SH-SY5Y (cell line): ENCODE measurements around the gene GMDS.
A peak's percentile ranks its signal among the peaks of the same experiment; 100 is the strongest.

Source experiments
- GATA2 ChIP-seq: IDR thresholded peaks from 2 replicates; pipeline ENCODE4 v1.6.1; 2011; ENCODE audit warnings: mild to moderate bottlenecking, low read depth, low read length
- GATA3 ChIP-seq: IDR thresholded peaks from 2 replicates; pipeline ENCODE4 v1.6.1; 2011; ENCODE audit warnings: low read depth, mild to moderate bottlenecking, low read length, moderate library complexity

DNA sequence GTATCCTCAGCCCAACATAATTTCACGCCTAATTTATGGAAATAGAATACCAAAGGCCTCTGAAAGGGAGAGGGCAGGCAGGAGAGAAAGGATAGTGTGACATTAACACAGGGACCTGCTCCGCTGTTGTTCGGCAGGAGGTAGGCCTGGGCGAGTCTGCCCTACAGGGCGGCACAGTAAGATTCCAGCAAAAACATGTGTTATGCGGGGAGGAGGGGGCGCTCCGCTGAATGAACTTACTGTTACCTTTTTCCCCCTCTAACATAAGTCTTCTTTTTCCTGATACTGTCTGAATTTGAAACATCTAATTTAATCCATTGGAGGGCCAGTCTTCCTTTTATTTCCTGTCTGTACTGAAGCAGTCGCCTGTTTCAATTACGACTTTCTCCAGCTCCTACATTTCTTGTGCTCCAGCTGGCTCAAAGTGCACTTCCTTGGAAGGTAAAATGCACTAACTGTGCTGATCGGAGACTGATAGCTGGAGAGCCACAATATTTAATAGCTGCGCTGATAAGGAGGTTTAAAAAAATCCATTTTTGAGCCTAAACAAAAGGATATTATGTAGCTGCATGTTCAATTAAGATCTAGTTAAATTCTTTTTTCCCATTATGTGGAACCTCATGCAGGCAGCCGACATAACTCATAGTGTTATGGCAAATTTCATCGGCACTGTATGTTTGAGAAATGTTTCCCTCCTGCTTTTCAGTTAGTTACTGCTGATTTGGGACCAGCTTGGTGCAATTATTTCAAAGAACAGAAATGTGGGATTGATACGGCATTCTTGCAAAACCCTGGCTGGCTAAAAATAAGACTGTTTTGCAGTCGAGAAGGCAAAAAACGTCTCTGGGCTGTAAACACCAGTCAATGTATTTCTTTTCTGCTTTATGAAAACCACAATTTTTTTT lies 442.7 kb downstream of the GMDS start:
- TF ChIP-seq GATA2 (peak; percentile 96), GATA3 (peak; percentile 93)
